SK-N-SH (cell line): Measurements from ENCODE around the gene RAD51B. TPM values are rescaled to one million over a fixed set of nuclear protein-coding genes. Genes with fewer than 3 reads are reported as not detected.

ENCODE experiments used
- CTCF ChIA-PET: fragments of 300-600, 350-600 bp; formaldehyde crosslinking; extraction: SDS; loops from one replicate; lab custom pipeline; 2021; lab: Yijun Ruan, JAX
- POLR2A ChIA-PET: fragments of 350-600 bp; sonication (Branson Sonifier 250); formaldehyde crosslinking; extraction: SDS; loops from one replicate; lab custom pipeline; 2020; ENCODE audit warnings: antibody characterized with exemption, inconsistent platforms; lab: Yijun Ruan, JAX
- DNase-seq: peaks from one replicate; pipeline ENCODE4 v3.0.0; 2012
- H2AFZ ChIP-seq: fragments of 200-600 bp; sonication (generic); 2 replicates; pipeline ENCODE4 v1.8.1; 2016; ENCODE audit warnings: antibody characterized with exemption, mild to moderate bottlenecking, low read depth
- H3F3A ChIP-seq: fragments of 200-600 bp; sonication (generic); replicated peaks from 2 replicates; pipeline ENCODE3; 2016; ENCODE audit warnings: antibody characterized with exemption, mild to moderate bottlenecking; ENCODE audit not compliant: insufficient read depth
- H3K27ac ChIP-seq, 2 experiments: fragments of 200-500 bp in 1 of 2; fragments of 200-600 bp in 1 of 2; sonication (Bioruptor generic) in 1 of 2; sonication (generic), shearing (Covaris generic) in 1 of 2; 2 replicates each; pipeline versions ENCODE4 v1.5.1 to v1.6.1; 2014 to 2016; ENCODE audit warnings: low read depth in 2 of 2, inconsistent platforms in 1 of 2, low read length in 1 of 2, mild to moderate bottlenecking in 1 of 2, mixed read lengths in 1 of 2
- H3K27me3 ChIP-seq: fragments of 200-600 bp; sonication (generic), shearing (Covaris generic); 2 replicates; pipeline ENCODE4 v1.6.1; 2016; ENCODE audit warnings: mixed run types; ENCODE audit not compliant: insufficient read depth
- H3K36me3 ChIP-seq, 2 experiments: fragments of 200-500 bp in 1 of 2; fragments of 200-600 bp in 1 of 2; sonication (Bioruptor generic) in 1 of 2; sonication (generic) in 1 of 2; replicated peaks in 1 of 2; 2 replicates each; pipeline versions ENCODE3 to v1.5.1; 2014 to 2016; ENCODE audit warnings: low read length in 1 of 2, mild to moderate bottlenecking in 1 of 2; ENCODE audit not compliant: insufficient read depth in 2 of 2, control insufficient read depth in 1 of 2
- H3K4me1 ChIP-seq, 2 experiments: fragments of 200-500 bp in 1 of 2; fragments of 200-600 bp in 1 of 2; sonication (Bioruptor generic) in 1 of 2; sonication (generic), shearing (Covaris generic) in 1 of 2; 2 replicates each; pipeline versions ENCODE4 v1.5.1 to v1.6.1; 2014 to 2016; ENCODE audit warnings: low read depth in 1 of 2, low read length in 1 of 2, mixed run types in 1 of 2; ENCODE audit not compliant: insufficient read depth in 2 of 2, control insufficient read depth in 1 of 2
- H3K4me2 ChIP-seq: fragments of 200-600 bp; sonication (generic), shearing (Covaris generic); 2 replicates; pipeline ENCODE4 v1.6.1; 2017; ENCODE audit warnings: mixed run types
- H3K4me3 ChIP-seq, 2 experiments: fragments of 200-500 bp in 1 of 2; fragments of 200-600 bp in 1 of 2; sonication (Bioruptor generic) in 1 of 2; sonication (generic), shearing (Covaris generic) in 1 of 2; 2 replicates each; pipeline versions ENCODE4 v1.5.1 to v1.8.1; 2014 to 2016; ENCODE audit warnings: low read depth in 2 of 2, inconsistent platforms in 1 of 2, low read length in 1 of 2, mild to moderate bottlenecking in 1 of 2, mixed read lengths in 1 of 2, moderate library complexity in 1 of 2
- H3K79me2 ChIP-seq: fragments of 200-600 bp; sonication (generic); 2 replicates; pipeline ENCODE4 v1.8.1; 2017; ENCODE audit warnings: mild to moderate bottlenecking; ENCODE audit not compliant: insufficient read depth
- H3K9ac ChIP-seq: fragments of 200-600 bp; sonication (generic); 2 replicates; pipeline ENCODE4 v1.6.1; 2017; ENCODE audit warnings: mixed run types
- H3K9me2 ChIP-seq: fragments of 200-600 bp; sonication (generic); 2 replicates; pipeline ENCODE4 v1.6.1; 2017; ENCODE audit warnings: mixed run types
- H3K9me3 ChIP-seq: fragments of 200-600 bp; sonication (generic); 2 replicates; pipeline ENCODE4 v1.6.1; 2017; ENCODE audit warnings: mixed run types, mild to moderate bottlenecking, moderate library complexity
- H4K20me1 ChIP-seq: fragments of 200-600 bp; sonication (generic); 2 replicates; pipeline ENCODE4 v1.6.1; 2017; ENCODE audit warnings: mild to moderate bottlenecking, mixed run types; ENCODE audit not compliant: insufficient read depth
- CTCF ChIP-seq: fragments of 200-600 bp; sonication (generic); IDR thresholded peaks from 2 replicates; pipeline ENCODE4 v1.6.1; 2017; ENCODE audit warnings: antibody characterized with exemption, mild to moderate bottlenecking, moderate library complexity
- EZH2phosphoT487 ChIP-seq: fragments of 200-600 bp; sonication (generic); IDR thresholded peaks from 2 replicates; pipeline ENCODE4 v1.6.1; 2017; ENCODE audit warnings: low read depth, mixed run types, mild to moderate bottlenecking, antibody characterized with exemption, moderate library complexity, borderline replicate concordance
- FOXJ3 ChIP-seq: sonication (generic); formaldehyde crosslinking; IDR thresholded peaks from 2 replicates; pipeline ENCODE4 v1.5.1; 2020; ENCODE audit warnings: mild to moderate bottlenecking, missing genetic modification reagents
- FOXM1 ChIP-seq: IDR thresholded peaks from 2 replicates; pipeline ENCODE4 v1.4.0; 2012; ENCODE audit warnings: low read depth, mild to moderate bottlenecking
- GABPA ChIP-seq: IDR thresholded peaks from 2 replicates; pipeline ENCODE4 v1.4.0; 2012; ENCODE audit warnings: low read depth, mild to moderate bottlenecking
- GATA2 ChIP-seq: sonication (generic); formaldehyde crosslinking; IDR thresholded peaks from 2 replicates; pipeline ENCODE4 v1.5.0; 2020; ENCODE audit warnings: mild to moderate bottlenecking, missing genetic modification reagents
- IRF3 ChIP-seq: fragments of 150-350 bp; IDR thresholded peaks from 2 replicates; pipeline ENCODE4 v1.6.1; 2016; ENCODE audit warnings: mild to moderate bottlenecking, low read depth, low read length
- JUND ChIP-seq: IDR thresholded peaks from 2 replicates; pipeline ENCODE4 v1.4.0; 2012
- MAX ChIP-seq: IDR thresholded peaks from 2 replicates; pipeline ENCODE4 v1.4.0; 2012; ENCODE audit warnings: low read depth
- MXI1 ChIP-seq: IDR thresholded peaks from 2 replicates; pipeline ENCODE4 v1.6.1; 2012; ENCODE audit warnings: mild to moderate bottlenecking, low read depth, low read length, improper control_type of control experiment
- PBX3 ChIP-seq: IDR thresholded peaks from 2 replicates; pipeline ENCODE4; 2012
- RAD21 ChIP-seq: IDR thresholded peaks from 2 replicates; pipeline ENCODE4 v1.6.1; 2012; ENCODE audit warnings: mild to moderate bottlenecking, low read length
- RFX5 ChIP-seq: IDR thresholded peaks from 2 replicates; pipeline ENCODE4 v1.6.1; 2012; ENCODE audit warnings: mild to moderate bottlenecking, improper control_type of control experiment, low read length
- TAF1 ChIP-seq: IDR thresholded peaks from 2 replicates; pipeline ENCODE4 v1.6.1; 2012; ENCODE audit warnings: low read depth, mild to moderate bottlenecking, low read length, moderate library complexity, borderline replicate concordance
- TCF12 ChIP-seq: IDR thresholded peaks from 2 replicates; pipeline ENCODE4 v1.4.0; 2012
- USF1 ChIP-seq: IDR thresholded peaks from 2 replicates; pipeline ENCODE4 v1.4.0; 2012; ENCODE audit warnings: low read depth, borderline replicate concordance
- WGBS: methylation state at CpG from one replicate; pipeline ENCODE4 v1.1.6; 2017; ENCODE audit warnings: low lambda C conversion rate; 5-methylcytosine and 5-hydroxymethylcytosine counted together
- polyA plus RNA-seq, 3 experiments: library from polyadenylated mRNA; depleted of rRNA; stranded (reverse); fragments of >200 nt; gene quantifications; 2 replicates each; pipeline ENCODE4 v1.2.3, GENCODE V29; 2012

The RAD51B gene
- polyA plus RNA-seq, 1 of the 3 experiments (the other 2 are of a cell fraction), result 6.0 TPM

GRCh38 chr14:68363843-68364767, 544.5 kb downstream of the RAD51B start:
- no peaks in the 10 kb centered on the region for H3K36me3 ChIP-seq
- peaks cover 6% of the 10 kb centered on the region for H3F3A ChIP-seq
- 95% methylated on average over 34 of the region's 34 CpGs for WGBS
- no peaks in the 10 kb centered on the region for H4K20me1 ChIP-seq
- no peak overlapping the region for H3K4me2 ChIP-seq
- H3K4me1 ChIP-seq, result peaks cover 0 to 6% of the 10 kb centered on the region in 2 experiments; a peak in 2 of 4 replicates
- no peaks in the 10 kb centered on the region for H3K9me2 ChIP-seq
- no peaks in the 10 kb centered on the region for H3K9me3 ChIP-seq
- no peak overlapping the region for H3K4me3 ChIP-seq
- CTCF ChIA-PET, result interaction anchor here (1.0 to 2.4 kb wide), 2 partner anchors 16 to 291 kb away, joined by 3 to 6 read pairs; no protein-coding TSS in a partner anchor
- no peaks in the 10 kb centered on the region for H3K79me2 ChIP-seq
- POLR2A ChIA-PET, result no interaction called here
- H2AFZ ChIP-seq, result no peak overlapping the region
- TF ChIP-seq RFX5 (no peak), CTCF (no peak), GABPA (no peak), MXI1 (no peak), FOXM1 (no peak), FOXJ3 (CRISPR knock-in tag) (no peak), USF1 (no peak), TCF12 (no peak), MAX (no peak), RAD21 (no peak), GATA2 (CRISPR knock-in tag) (no peak), JUND (no peak), TAF1 (no peak)
- H3K27ac ChIP-seq, result peak overlapping the region in 1 of 2 experiments; percentile 56; a peak in 2 of 4 replicates
- no peaks in the 10 kb centered on the region for H3K27me3 ChIP-seq
- H3K9ac ChIP-seq, result peak overlapping the region; percentile 29; the same call in 1 of the 2 replicates
- no peak for DNase-seq

GRCh38 chr14:68364792-68365192, 545.2 kb downstream of the RAD51B start:
- CTCF ChIA-PET, result interaction anchor here (0.9 to 2.4 kb wide), 3 partner anchors 10 to 291 kb away, joined by 3 to 6 read pairs (median 3); no protein-coding TSS in a partner anchor
- H3K9ac ChIP-seq, result peak overlapping the region; percentile 29; the same call in 1 of the 2 replicates
- no peaks in the 10 kb centered on the region for H4K20me1 ChIP-seq
- POLR2A ChIA-PET, result no interaction called here
- H3K27ac ChIP-seq, result peak overlapping the region in 1 of 2 experiments; percentile 56; a peak in 2 of 4 replicates
- no peaks in the 10 kb centered on the region for H3K9me3 ChIP-seq
- no peak overlapping the region for H3K4me3 ChIP-seq
- no peaks in the 10 kb centered on the region for H3K27me3 ChIP-seq
- H3K36me3 ChIP-seq, result no peaks in the 10 kb centered on the region
- no peak overlapping the region for H3K4me2 ChIP-seq
- DNase-seq, result no peak
- peaks cover 6% of the 10 kb centered on the region for H3F3A ChIP-seq
- no peak overlapping the region for H2AFZ ChIP-seq
- H3K9me2 ChIP-seq, result no peaks in the 10 kb centered on the region
- H3K79me2 ChIP-seq, result no peaks in the 10 kb centered on the region
- H3K4me1 ChIP-seq, result peaks cover 0 to 6% of the 10 kb centered on the region in 2 experiments; a peak in 2 of 4 replicates
- WGBS, result 79% methylated on average over 6 of the region's 6 CpGs
- TF ChIP-seq USF1 (no peak), GABPA (no peak), EZH2phosphoT487 (no peak), IRF3 (no peak), MXI1 (no peak), CTCF (no peak), PBX3 (no peak), RAD21 (no peak)
